22Rv1 (cell line): Measurements from ENCODE around the gene AP5B1.
"Not testable (repeated sequence)": the region's sequence is repeated elsewhere in the genome, so short reads cannot be mapped to it uniquely, and the experiment has no call there.

ENCODE experiments used
- H3K27ac ChIP-seq: fragments of 450-650 bp; 2 replicates; pipeline ENCODE4 v1.5.1; 2017
- CTCF ChIP-seq: fragments of 450-650 bp; IDR thresholded peaks from 2 replicates; pipeline ENCODE4 v1.5.1; 2017; ENCODE audit warnings: mild to moderate bottlenecking
- ZFX ChIP-seq: fragments of 450-650 bp; IDR thresholded peaks from 2 replicates; pipeline ENCODE4 v1.6.1; 2017; ENCODE audit warnings: antibody characterized with exemption, borderline replicate concordance

The AP5B1 gene

GRCh38 chr11:65767406-65767805 lies 13.4 kb downstream of the AP5B1 start:
- H3K27ac ChIP-seq = no peak overlapping the region

GRCh38 chr11:65766535-65766934 lies 14.2 kb downstream of the AP5B1 start:
- no peak overlapping the region for H3K27ac ChIP-seq
- TF ChIP-seq ZFX (no peak), CTCF (no peak)

More at GRCh38 chr11:65767406-65767805, 13.4 kb downstream of the AP5B1 start:
- no peak for TF ChIP-seq CTCF
- no peak for TF ChIP-seq ZFX

DNA sequence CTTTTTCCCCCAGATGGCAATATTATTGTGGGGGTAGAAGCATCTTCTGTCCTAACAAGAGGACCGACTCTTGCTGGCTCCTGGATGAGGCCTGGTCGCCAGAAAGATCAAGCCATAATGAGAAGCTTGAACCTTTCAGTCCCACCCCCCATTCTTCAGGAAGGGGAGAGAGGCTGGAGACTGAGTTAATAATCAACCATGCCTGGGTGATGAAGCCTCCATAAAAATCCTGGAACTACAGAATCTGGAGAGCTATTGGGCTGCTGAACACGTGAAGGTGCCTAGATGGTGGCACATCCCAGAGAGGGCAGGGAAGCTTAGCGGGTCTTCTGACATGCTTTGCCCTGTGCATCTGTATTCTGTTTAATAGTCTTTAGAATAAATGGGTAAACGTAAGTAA lies 16.3 kb downstream of the AP5B1 start:
- no peak for TF ChIP-seq CTCF
- TF ChIP-seq ZFX = no peak
- 0 out of 2 replicates have a peak overlapping the region, but pooled peaks have one; percentile 7 for H3K27ac ChIP-seq

DNA sequence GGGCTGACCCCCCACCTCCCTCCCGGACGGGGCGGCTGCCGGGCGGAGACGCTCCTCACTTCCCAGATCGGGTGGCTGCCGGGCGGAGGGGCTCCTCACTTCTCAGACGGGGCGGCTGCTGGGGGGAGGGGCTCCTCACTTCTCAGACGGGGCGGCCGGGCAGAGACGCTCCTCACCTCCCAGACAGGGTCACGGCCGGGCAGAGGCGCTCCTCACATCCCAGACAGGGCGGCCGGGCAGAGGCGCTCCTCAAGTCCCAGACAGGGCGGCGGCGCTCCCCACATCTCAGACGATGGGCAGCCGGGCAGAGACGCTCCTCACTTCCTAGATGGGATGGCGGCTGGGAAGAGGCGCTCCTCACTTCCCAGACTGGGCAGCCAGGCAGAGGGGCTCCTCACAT lies 18.0 kb downstream of the AP5B1 start:
- H3K27ac ChIP-seq = not testable (repeated sequence)

DNA sequence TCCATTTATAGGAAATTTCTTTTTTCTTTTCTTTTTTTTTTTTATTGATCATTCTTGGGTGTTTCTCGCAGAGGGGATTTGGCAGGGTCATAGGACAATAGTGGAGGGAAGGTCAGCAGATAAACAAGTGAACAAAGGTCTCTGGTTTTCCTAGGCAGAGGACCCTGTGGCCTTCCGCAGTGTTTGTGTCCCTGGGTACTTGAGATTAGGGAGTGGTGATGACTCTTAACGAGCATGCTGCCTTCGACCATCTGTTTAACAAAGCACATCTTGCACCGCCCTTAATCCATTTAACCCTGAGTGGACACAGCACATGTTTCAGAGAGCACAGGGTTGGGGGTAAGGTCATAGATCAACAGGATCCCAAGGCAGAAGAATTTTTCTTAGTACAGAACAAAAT lies 18.6 kb downstream of the AP5B1 start:
- H3K27ac ChIP-seq = not testable (repeated sequence)

- no peak overlapping the region for H3K27ac ChIP-seq
- TF ChIP-seq ZFX (no peak), CTCF (no peak)
Measured at GRCh38 chr11:65745049-65745448, 35.7 kb downstream of the AP5B1 start.

GRCh38 chr11:65744699-65745042 lies 36.1 kb downstream of the AP5B1 start:
- no peak for TF ChIP-seq ZFX
- peak; percentile 49 for TF ChIP-seq CTCF
- no peak overlapping the region for H3K27ac ChIP-seq

GRCh38 chr11:65744026-65744698 lies 36.6 kb downstream of the AP5B1 start:
- TF ChIP-seq CTCF (peak; percentile 79; the same call in 1 of the 2 replicates), ZFX (no peak)
- H3K27ac ChIP-seq = no peak overlapping the region
